DMS79 (cell line): ENCODE measurements around the gene BRINP3.

Experiments
- DNase-seq: peaks from one replicate; lab custom pipeline; 2025; lab: John Stamatoyannopoulos, UW

The BRINP3 gene

GRCh38 chr1:190452272-190452848 is 25.3 kb downstream of the BRINP3 start:
- no peak for DNase-seq

GRCh38 chr1:190444464-190444863 is 33.2 kb downstream of the BRINP3 start:
- DNase-seq = no peak

- DNase-seq = no peak
Observed at GRCh38 chr1:190439447-190439846, 38.2 kb downstream of the BRINP3 start.

GRCh38 chr1:190436615-190437014 is 41.0 kb downstream of the BRINP3 start:
- no peak for DNase-seq

- no peak for DNase-seq
Observed at GRCh38 chr1:190429932-190430331, 47.7 kb downstream of the BRINP3 start.

- DNase-seq = no peak
Observed at GRCh38 chr1:190429141-190429540, 48.5 kb downstream of the BRINP3 start.

GRCh38 chr1:190416239-190416638 is 61.4 kb downstream of the BRINP3 start:
- DNase-seq = no peak

GRCh38 chr1:190413142-190413541 is 64.5 kb downstream of the BRINP3 start:
- no peak for DNase-seq

- no peak for DNase-seq
Observed at GRCh38 chr1:190403402-190403801, 74.3 kb downstream of the BRINP3 start.

- DNase-seq = no peak
Observed at GRCh38 chr1:190399233-190399632, 78.4 kb downstream of the BRINP3 start.

GRCh38 chr1:190391582-190391981 is 86.1 kb downstream of the BRINP3 start:
- DNase-seq = no peak

- no peak for DNase-seq
Observed at GRCh38 chr1:190377991-190378390, 99.7 kb downstream of the BRINP3 start.

GRCh38 chr1:190377294-190377693 is 100.4 kb downstream of the BRINP3 start:
- DNase-seq = no peak

GRCh38 chr1:190376044-190376443 is 101.6 kb downstream of the BRINP3 start:
- no peak for DNase-seq

GRCh38 chr1:190373705-190374336 is 103.8 kb downstream of the BRINP3 start:
- DNase-seq = no peak

- no peak for DNase-seq
Observed at GRCh38 chr1:190367200-190367599, 110.5 kb downstream of the BRINP3 start.

- no peak for DNase-seq
Observed at GRCh38 chr1:190365283-190365682, 112.4 kb downstream of the BRINP3 start.

GRCh38 chr1:190353538-190354101 is 124.0 kb downstream of the BRINP3 start:
- DNase-seq = no peak

- no peak for DNase-seq
Observed at GRCh38 chr1:190344454-190344853, 133.2 kb downstream of the BRINP3 start.

GRCh38 chr1:190338829-190339228 is 138.8 kb downstream of the BRINP3 start:
- no peak for DNase-seq

- DNase-seq = no peak
Observed at GRCh38 chr1:190328871-190329270, 148.8 kb downstream of the BRINP3 start.

GRCh38 chr1:190328361-190328760 is 149.3 kb downstream of the BRINP3 start:
- no peak for DNase-seq

- DNase-seq = no peak
Observed at GRCh38 chr1:190327271-190327670, 150.4 kb downstream of the BRINP3 start.

GRCh38 chr1:190323530-190323929 is 154.1 kb downstream of the BRINP3 start:
- DNase-seq = no peak
